Measurements from ENCODE around the gene BCKDHA. TPM values are rescaled to one million over a fixed set of nuclear protein-coding genes. Genes with fewer than 3 reads are reported as not detected.
"Not testable (repeated sequence)": the region's sequence is repeated elsewhere in the genome, so short reads cannot be mapped to it uniquely, and the experiment has no call there.

The BCKDHA gene
- total RNA-seq, 1 donor from 2014 or later: 25.7 TPM

GRCh38 chr19:41456342-41456918 lies 58.8 kb downstream of the BCKDHA start:
- H3K36me3 Mint-ChIP-seq: no peaks in the 10 kb centered on the region
- H2AFZ ChIP-seq (replicated peaks): no peak overlapping the region
- no peak overlapping the region for H3K27ac ChIP-seq
- H3K27ac Mint-ChIP-seq: no peak overlapping the region
- TF ChIP-seq EZH2 (IDR thresholded peaks at IDR 0.05) (no peak), CTCF (IDR thresholded peaks at IDR 0.05) (no peak), EZH2phosphoT487 (IDR thresholded peaks at IDR 0.05) (no peak)
- peaks cover 11% of the 10 kb centered on the region for H3K27me3 Mint-ChIP-seq (ENCODE audit: insufficient read depth, low read depth)
- H3K9me3 ChIP-seq (ENCODE audit: low read depth): no peaks in the 10 kb centered on the region
- H3K4me3 ChIP-seq: no peak overlapping the region
- no peak for DNase-seq (ENCODE audit: low spot score)
- H3K4me1 Mint-ChIP-seq: no peaks in the 10 kb centered on the region
- no peaks in the 10 kb centered on the region for H3K27me3 ChIP-seq
- no peak overlapping the region for H3K4me2 ChIP-seq
- no peaks in the 10 kb centered on the region for H3F3A ChIP-seq (ENCODE audit: low read depth)
- no peaks in the 10 kb centered on the region for H3K79me2 ChIP-seq (ENCODE audit: low read depth)
- no peak overlapping the region for H3K4me3 Mint-ChIP-seq
- H3K9ac ChIP-seq: no peak overlapping the region
- H3K36me3 ChIP-seq: no peaks in the 10 kb centered on the region
- no peaks in the 10 kb centered on the region for H3K4me1 ChIP-seq
- H4K20me1 ChIP-seq (ENCODE audit: low read depth): no peaks in the 10 kb centered on the region
- H3K9me3 Mint-ChIP-seq: no peaks in the 10 kb centered on the region

- H3K9me3 Mint-ChIP-seq: peaks cover 3% of the 10 kb centered on the region
Measured at GRCh38 chr19:41457241-41457640, 59.6 kb downstream of the BCKDHA start.

GRCh38 chr19:41462497-41462896 lies 64.9 kb downstream of the BCKDHA start:
- H3K9ac ChIP-seq: no peak overlapping the region
- H3K4me3 ChIP-seq: no peak overlapping the region
- Mint-ChIP-seq H3K36me3 (no peaks in the 10 kb centered on the region), H3K27me3 (ENCODE audit: insufficient read depth, low read depth) (peaks cover 19% of the 10 kb centered on the region), H3K4me1 (no peaks in the 10 kb centered on the region), H3K9me3 (peaks cover 5% of the 10 kb centered on the region), H3K4me3 (no peak overlapping the region), H3K27ac (no peak overlapping the region)
- no peaks in the 10 kb centered on the region for H3K27me3 ChIP-seq
- no peak overlapping the region for H3K4me2 ChIP-seq
- DNase-seq (ENCODE audit: low spot score): no peak
- H3K27ac ChIP-seq: no peak overlapping the region
- H4K20me1 ChIP-seq (ENCODE audit: low read depth): no peaks in the 10 kb centered on the region
- H2AFZ ChIP-seq (replicated peaks): no peak overlapping the region
- no peaks in the 10 kb centered on the region for H3K79me2 ChIP-seq (ENCODE audit: low read depth)
- H3K4me1 ChIP-seq: no peaks in the 10 kb centered on the region
- no peaks in the 10 kb centered on the region for H3K9me3 ChIP-seq (ENCODE audit: low read depth)
- no peak for TF ChIP-seq EZH2 (IDR thresholded peaks at IDR 0.05)
- no peak for TF ChIP-seq EZH2phosphoT487 (IDR thresholded peaks at IDR 0.05)
- no peak for TF ChIP-seq CTCF (IDR thresholded peaks at IDR 0.05)
- no peaks in the 10 kb centered on the region for H3F3A ChIP-seq (ENCODE audit: low read depth)
- no peaks in the 10 kb centered on the region for H3K36me3 ChIP-seq

More at GRCh38 chr19:41457241-41457640, 59.6 kb downstream of the BCKDHA start:
- Histone ChIP-seq H3K27me3 (no peaks in the 10 kb centered on the region), H2AFZ (replicated peaks) (no peak overlapping the region), H3K4me3 (no peak overlapping the region), H3K4me2 (no peak overlapping the region), H3K36me3 (no peaks in the 10 kb centered on the region), H3F3A (ENCODE audit: low read depth) (no peaks in the 10 kb centered on the region), H3K9me3 (ENCODE audit: low read depth) (no peaks in the 10 kb centered on the region), H3K4me1 (no peaks in the 10 kb centered on the region), H4K20me1 (ENCODE audit: low read depth) (no peaks in the 10 kb centered on the region), H3K79me2 (ENCODE audit: low read depth) (no peaks in the 10 kb centered on the region), H3K27ac (no peak overlapping the region), H3K9ac (no peak overlapping the region)
- TF ChIP-seq EZH2phosphoT487 (IDR thresholded peaks at IDR 0.05) (no peak), EZH2 (IDR thresholded peaks at IDR 0.05) (no peak), CTCF (IDR thresholded peaks at IDR 0.05) (no peak)
- Mint-ChIP-seq H3K36me3 (no peaks in the 10 kb centered on the region), H3K27ac (no peak overlapping the region), H3K4me1 (no peaks in the 10 kb centered on the region), H3K4me3 (no peak overlapping the region), H3K27me3 (ENCODE audit: insufficient read depth, low read depth) (peaks cover 14% of the 10 kb centered on the region)
- DNase-seq (ENCODE audit: low spot score): no peak

GRCh38 chr19:41463257-41464256 lies 65.9 kb downstream of the BCKDHA start:
- not testable (repeated sequence) for H3K4me3 Mint-ChIP-seq; H3K4me1 ChIP-seq; H3K27ac ChIP-seq; H3K36me3 Mint-ChIP-seq; H3K79me2 ChIP-seq (ENCODE audit: low read depth); H4K20me1 ChIP-seq (ENCODE audit: low read depth); H3K9ac ChIP-seq; H2AFZ ChIP-seq (replicated peaks); H3K27ac Mint-ChIP-seq; H3K4me3 ChIP-seq; H3F3A ChIP-seq (ENCODE audit: low read depth); H3K27me3 ChIP-seq; H3K9me3 ChIP-seq (ENCODE audit: low read depth); DNase-seq (ENCODE audit: low spot score); H3K4me1 Mint-ChIP-seq; H3K4me2 ChIP-seq; H3K36me3 ChIP-seq; H3K9me3 Mint-ChIP-seq
- H3K27me3 Mint-ChIP-seq (ENCODE audit: insufficient read depth, low read depth): peaks cover 21% of the 10 kb centered on the region

All from neural progenitor cell (in vitro differentiated cells).